GM12878 (cell line): ENCODE measurements around the gene LIMS2.

ENCODE experiments used
- CTCF ChIP-seq, 3 experiments: IDR thresholded peaks in 2 of 3; conservative IDR thresholded peaks in 1 of 3; 2 replicates each; pipeline ENCODE4 v1.5.1; 2011; ENCODE audit warnings: low read depth in 3 of 3, low read length in 3 of 3, mild to moderate bottlenecking in 3 of 3, control low read depth in 2 of 3, moderate library complexity in 2 of 3, inconsistent platforms in 1 of 3, mixed read lengths in 1 of 3; ENCODE audit not compliant: control insufficient read depth in 2 of 3, insufficient read depth in 1 of 3; ENCODE audit errors: extremely low read depth in 1 of 3
- RFX5 ChIP-seq: IDR thresholded peaks from 2 replicates; pipeline ENCODE4 v1.6.1; 2011; ENCODE audit warnings: low read depth, low read length, improper control_type of control experiment

- no peak for TF ChIP-seq CTCF (IDR thresholded peaks at IDR 0.05 in 2 of 3, conservative IDR thresholded peaks at IDR 0.05 in 1 of 3; ENCODE audit: control insufficient read depth in 2 of 3, extremely low read depth in 1 of 3, insufficient read depth in 1 of 3, low read depth in 3 of 3, low read length in 3 of 3)
- TF ChIP-seq RFX5, result no peak
These were observed 42.5 kb downstream of the LIMS2 start for GRCh38 chr2:127632592-127633489.
